Measurements from ENCODE around the gene VSTM2B.

GRCh38 chr19:29526730-29527499 lies 1.1 kb downstream of the VSTM2B start:
- no peak for TF ChIP-seq CTCF (IDR thresholded peaks at IDR 0.05 in 8 of 11, conservative IDR thresholded peaks at IDR 0.05 in 3 of 11)
- TF ChIP-seq POLR2A (IDR thresholded peaks at IDR 0.05), result no peak
- no peak for TF ChIP-seq POLR2AphosphoS5 (IDR thresholded peaks at IDR 0.05)

Measured in spleen (tissue), 7 donors.